ENCODE measurements around the gene GPC3. TPM values are rescaled to one million over a fixed set of nuclear protein-coding genes. Genes with fewer than 3 reads are reported as not detected.
"Not testable (repeated sequence)": the region's sequence is repeated elsewhere in the genome, so short reads cannot be mapped to it uniquely, and the experiment has no call there.

Gene GPC3
- total RNA-seq, 1 donor from 2014 or later, result 30.4 TPM

DNA sequence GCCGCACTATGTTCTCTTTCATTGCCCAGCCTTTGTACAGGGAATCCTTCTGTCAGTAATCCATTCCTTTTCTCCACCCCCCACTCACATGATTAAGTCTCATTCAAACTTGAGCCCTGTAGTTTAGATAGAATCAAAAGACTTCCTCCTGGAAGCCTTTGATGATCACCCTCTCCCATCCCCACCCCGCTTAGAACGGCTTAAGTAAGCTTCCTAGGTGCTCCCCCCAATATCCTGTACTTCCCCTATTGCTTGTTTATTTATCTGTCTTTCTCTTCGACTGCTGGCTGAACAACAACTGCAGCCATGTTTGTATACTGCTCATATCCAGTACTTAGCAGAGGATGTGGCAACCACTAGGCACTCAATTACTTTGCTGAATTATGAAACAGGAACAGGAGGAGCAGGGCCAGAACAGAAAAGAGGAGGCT lies 38.5 kb upstream of the GPC3 start:
- H3K36me3 Mint-ChIP-seq (ENCODE audit: low read depth), result no peaks in the 10 kb centered on the region
- TF ChIP-seq, protein P1, sequence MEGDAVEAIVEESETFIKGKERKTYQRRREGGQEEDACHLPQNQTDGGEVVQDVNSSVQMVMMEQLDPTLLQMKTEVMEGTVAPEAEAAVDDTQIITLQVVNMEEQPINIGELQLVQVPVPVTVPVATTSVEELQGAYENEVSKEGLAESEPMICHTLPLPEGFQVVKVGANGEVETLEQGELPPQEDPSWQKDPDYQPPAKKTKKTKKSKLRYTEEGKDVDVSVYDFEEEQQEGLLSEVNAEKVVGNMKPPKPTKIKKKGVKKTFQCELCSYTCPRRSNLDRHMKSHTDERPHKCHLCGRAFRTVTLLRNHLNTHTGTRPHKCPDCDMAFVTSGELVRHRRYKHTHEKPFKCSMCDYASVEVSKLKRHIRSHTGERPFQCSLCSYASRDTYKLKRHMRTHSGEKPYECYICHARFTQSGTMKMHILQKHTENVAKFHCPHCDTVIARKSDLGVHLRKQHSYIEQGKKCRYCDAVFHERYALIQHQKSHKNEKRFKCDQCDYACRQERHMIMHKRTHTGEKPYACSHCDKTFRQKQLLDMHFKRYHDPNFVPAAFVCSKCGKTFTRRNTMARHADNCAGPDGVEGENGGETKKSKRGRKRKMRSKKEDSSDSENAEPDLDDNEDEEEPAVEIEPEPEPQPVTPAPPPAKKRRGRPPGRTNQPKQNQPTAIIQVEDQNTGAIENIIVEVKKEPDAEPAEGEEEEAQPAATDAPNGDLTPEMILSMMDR (conservative IDR thresholded peaks at IDR 0.05), result no peak
- no peak overlapping the region for H3K4me3 Mint-ChIP-seq
- H3K27ac Mint-ChIP-seq (ENCODE audit: unreplicated experiment), result no peak overlapping the region
- H3K9me3 Mint-ChIP-seq, result no peaks in the 10 kb centered on the region
- peaks cover 9% of the 10 kb centered on the region for H3K4me1 Mint-ChIP-seq
- no peaks in the 10 kb centered on the region for H3K27me3 Mint-ChIP-seq (ENCODE audit: low read depth)
- DNase-seq (ENCODE audit: low read depth, low spot score), result no peak

DNA sequence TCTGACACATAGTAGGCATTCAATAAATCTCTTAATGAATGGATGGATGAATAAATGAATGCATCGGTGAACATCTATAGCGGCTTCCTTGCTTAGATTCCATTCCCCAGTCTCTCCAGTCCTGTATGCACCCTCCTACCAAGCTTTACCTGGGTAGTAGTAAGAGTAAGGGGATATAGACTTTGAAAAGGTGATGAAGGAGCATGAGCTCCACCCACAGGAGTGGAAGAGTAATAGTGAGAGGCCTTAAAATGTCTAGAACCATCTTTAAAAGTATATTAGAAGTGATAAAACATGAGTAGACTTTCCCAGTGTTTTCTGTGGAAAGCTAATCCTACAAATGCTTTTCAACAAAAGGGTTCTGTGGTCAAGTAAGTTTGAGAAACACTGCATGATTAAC lies 35.5 kb upstream of the GPC3 start:
- DNase-seq (ENCODE audit: low read depth, low spot score), result no peak
- TF ChIP-seq, protein P1 (conservative IDR thresholded peaks at IDR 0.05), result no peak
- no peaks in the 10 kb centered on the region for H3K9me3 Mint-ChIP-seq
- H3K4me1 Mint-ChIP-seq, result no peaks in the 10 kb centered on the region
- no peaks in the 10 kb centered on the region for H3K36me3 Mint-ChIP-seq (ENCODE audit: low read depth)
- H3K27me3 Mint-ChIP-seq (ENCODE audit: low read depth), result no peaks in the 10 kb centered on the region
- no peak overlapping the region for H3K27ac Mint-ChIP-seq (ENCODE audit: unreplicated experiment)
- H3K4me3 Mint-ChIP-seq, result no peak overlapping the region

DNA sequence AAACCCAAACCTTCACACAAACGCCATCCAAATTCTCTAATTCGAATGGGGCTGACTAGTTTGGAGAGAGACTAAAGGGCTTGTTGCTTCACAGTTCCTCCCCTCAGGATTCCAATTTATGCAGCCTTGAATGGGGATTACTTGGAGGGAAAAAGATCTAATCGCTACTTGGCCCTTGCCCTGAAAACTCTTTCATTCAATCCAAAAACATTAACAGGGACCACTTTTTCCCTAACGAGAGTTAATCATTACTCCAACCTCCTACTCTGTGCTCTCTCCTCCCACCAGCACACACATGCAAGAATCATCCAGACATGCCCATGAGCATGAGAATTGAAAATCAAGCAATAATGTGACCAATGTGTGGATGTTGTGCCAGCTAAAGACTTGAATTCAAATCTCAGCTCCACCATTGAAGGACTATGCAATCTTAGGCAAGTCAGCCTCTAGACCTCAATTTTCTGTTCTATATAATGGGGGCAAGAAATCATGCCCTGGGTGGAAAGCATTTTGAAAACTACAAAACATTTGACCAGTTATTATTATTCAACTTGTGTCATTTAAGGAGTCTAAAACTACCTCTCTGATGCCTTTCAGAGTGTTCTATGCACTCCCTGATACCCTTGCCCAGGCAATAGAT lies 34.3 kb upstream of the GPC3 start:
- DNase-seq (ENCODE audit: low read depth, low spot score), result no peak
- H3K9me3 Mint-ChIP-seq, result no peaks in the 10 kb centered on the region
- no peak overlapping the region for H3K4me3 Mint-ChIP-seq
- H3K27ac Mint-ChIP-seq (ENCODE audit: unreplicated experiment), result no peak overlapping the region
- no peaks in the 10 kb centered on the region for H3K36me3 Mint-ChIP-seq (ENCODE audit: low read depth)
- no peaks in the 10 kb centered on the region for H3K27me3 Mint-ChIP-seq (ENCODE audit: low read depth)
- TF ChIP-seq, protein P1 (conservative IDR thresholded peaks at IDR 0.05), result no peak
- no peaks in the 10 kb centered on the region for H3K4me1 Mint-ChIP-seq

DNA sequence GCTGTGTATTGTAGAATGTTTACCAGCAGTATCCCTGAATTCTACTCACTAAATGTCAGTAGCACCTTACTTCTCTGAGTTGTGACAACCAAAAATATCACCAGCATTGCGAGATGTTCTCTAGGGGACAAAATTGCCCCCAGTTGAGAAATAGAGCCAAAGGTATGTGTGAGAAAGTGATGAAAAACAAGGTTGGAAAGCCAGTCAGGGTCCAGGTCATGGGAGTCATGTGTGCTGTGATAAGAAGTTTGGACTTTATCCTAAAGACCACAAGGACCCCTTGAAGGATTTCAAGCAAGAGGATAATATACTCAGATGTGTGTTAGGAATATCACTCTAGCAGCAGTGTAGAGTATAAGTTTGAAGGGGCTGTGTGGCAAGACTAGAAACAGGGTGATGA lies 30.9 kb upstream of the GPC3 start:
- DNase-seq (ENCODE audit: low read depth, low spot score); H3K4me3 Mint-ChIP-seq; H3K27me3 Mint-ChIP-seq (ENCODE audit: low read depth); H3K36me3 Mint-ChIP-seq (ENCODE audit: low read depth); H3K27ac Mint-ChIP-seq (ENCODE audit: unreplicated experiment); H3K9me3 Mint-ChIP-seq; H3K4me1 Mint-ChIP-seq: not testable (repeated sequence)

DNA sequence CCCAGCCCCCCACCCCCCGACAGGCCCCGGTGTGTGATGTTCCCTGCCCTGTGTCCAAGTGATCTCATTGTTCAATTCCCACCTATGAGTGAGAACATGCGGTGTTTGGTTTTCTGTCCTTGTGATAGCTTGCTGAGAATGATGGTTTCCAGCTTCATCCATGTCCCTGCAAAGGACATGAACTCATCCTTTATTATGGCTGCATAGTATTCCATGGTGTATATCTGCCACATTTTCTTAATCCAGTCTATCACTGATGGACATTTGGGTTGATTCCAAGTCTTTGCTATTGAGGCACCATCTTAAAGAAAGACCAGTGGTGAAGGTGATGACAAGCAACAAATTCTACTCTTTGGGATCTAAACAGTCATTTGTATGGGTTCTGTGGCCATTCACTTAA lies 30.1 kb upstream of the GPC3 start:
- H3K36me3 Mint-ChIP-seq (ENCODE audit: low read depth); DNase-seq (ENCODE audit: low read depth, low spot score); H3K4me1 Mint-ChIP-seq; H3K27me3 Mint-ChIP-seq (ENCODE audit: low read depth); H3K9me3 Mint-ChIP-seq; H3K27ac Mint-ChIP-seq (ENCODE audit: unreplicated experiment); H3K4me3 Mint-ChIP-seq: not testable (repeated sequence)

DNA sequence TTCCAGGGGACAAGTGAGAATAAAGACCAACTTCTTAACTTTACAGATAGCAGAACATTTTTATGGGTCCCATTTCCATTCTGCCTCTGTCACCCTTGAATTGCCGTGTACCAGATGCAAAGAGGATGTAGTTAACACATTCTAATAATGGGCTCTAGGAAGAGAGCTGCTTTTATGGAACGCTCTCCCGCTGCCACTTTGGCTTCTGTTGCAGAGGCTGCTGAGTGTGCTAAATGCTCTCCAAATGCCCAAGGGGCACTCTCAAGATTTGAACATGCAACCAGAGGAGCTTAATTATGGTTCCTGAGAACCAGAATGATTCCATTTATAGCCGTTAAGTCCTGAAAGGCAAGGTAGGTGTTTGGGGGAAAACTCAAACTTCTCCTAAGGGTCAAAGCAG lies 28.1 kb upstream of the GPC3 start:
- TF ChIP-seq, protein P1 (conservative IDR thresholded peaks at IDR 0.05), result no peak
- DNase-seq (ENCODE audit: low read depth, low spot score), result no peak
- no peaks in the 10 kb centered on the region for H3K9me3 Mint-ChIP-seq
- no peak overlapping the region for H3K27ac Mint-ChIP-seq (ENCODE audit: unreplicated experiment)
- no peak overlapping the region for H3K4me3 Mint-ChIP-seq
- no peaks in the 10 kb centered on the region for H3K27me3 Mint-ChIP-seq (ENCODE audit: low read depth)
- H3K4me1 Mint-ChIP-seq, result no peaks in the 10 kb centered on the region
- H3K36me3 Mint-ChIP-seq (ENCODE audit: low read depth), result no peaks in the 10 kb centered on the region
